GM23338 (cell line): Measurements from ENCODE around the gene TMEM165. TPM values are rescaled to one million over a fixed set of nuclear protein-coding genes. Genes with fewer than 3 reads are reported as not detected.

Experiments used
- ATAC-seq: fragments of 200-7000 bp; cut with Tn5 transposase; 3 replicates; pipeline ENCODE4 v1.9.1; 2020
- DNase-seq: peaks from one replicate; pipeline ENCODE4 v3.0.0-alpha.2; 2015; ENCODE audit warnings: low spot score
- H2AFZ ChIP-seq: fragments of 200-600 bp; sonication (generic); 2 replicates; pipeline ENCODE4 v1.8.0; 2016; ENCODE audit warnings: antibody characterized with exemption, mild to moderate bottlenecking, moderate library complexity
- H3F3A ChIP-seq: fragments of 200-600 bp; sonication (generic); replicated peaks from 2 replicates; pipeline ENCODE4 v1.8.0; 2017; ENCODE audit warnings: antibody characterized with exemption, mixed run types, low read depth
- H3K27ac ChIP-seq: fragments of 200-600 bp; sonication (generic); 2 replicates; pipeline ENCODE4 v1.6.1; 2016; ENCODE audit warnings: low read depth
- H3K27me3 ChIP-seq: fragments of 200-600 bp; sonication (generic); 2 replicates; pipeline ENCODE4 v1.8.0; 2016; ENCODE audit warnings: mild to moderate bottlenecking, mixed run types, moderate library complexity; ENCODE audit not compliant: insufficient read depth
- H3K36me3 ChIP-seq: fragments of 200-600 bp; sonication (generic); 2 replicates; pipeline ENCODE4 v1.8.0; 2016; ENCODE audit warnings: mild to moderate bottlenecking; ENCODE audit not compliant: insufficient read depth
- H3K4me1 ChIP-seq: fragments of 200-600 bp; sonication (generic); 2 replicates; pipeline ENCODE4 v1.8.0; 2016; ENCODE audit warnings: mild to moderate bottlenecking, moderate library complexity; ENCODE audit not compliant: insufficient read depth
- H3K4me2 ChIP-seq: fragments of 200-600 bp; sonication (generic); 2 replicates; pipeline ENCODE4 v1.7.1; 2017; ENCODE audit warnings: mixed run types
- H3K4me3 ChIP-seq: fragments of 200-600 bp; sonication (generic); 2 replicates; pipeline ENCODE4 v1.6.1; 2016; ENCODE audit warnings: mixed run types
- H3K79me2 ChIP-seq: fragments of 200-600 bp; sonication (generic); replicated peaks from 2 replicates; pipeline ENCODE4 v1.8.0; 2017; ENCODE audit warnings: mild to moderate bottlenecking; ENCODE audit not compliant: insufficient read depth
- H3K9me2 ChIP-seq: fragments of 200-600 bp; sonication (generic); 2 replicates; pipeline ENCODE4 v1.8.0; 2017; ENCODE audit not compliant: insufficient read depth
- H4K20me1 ChIP-seq: fragments of 200-600 bp; sonication (generic); replicated peaks from 2 replicates; pipeline ENCODE4 v1.8.0; 2017; ENCODE audit warnings: mild to moderate bottlenecking; ENCODE audit not compliant: insufficient read depth
- H3K27ac Mint-ChIP-seq: 2 replicates; pipeline ENCODE4 v1.8.0; 2020; ENCODE audit warnings: inconsistent platforms, mild to moderate bottlenecking, moderate library complexity, mixed read lengths
- H3K27me3 Mint-ChIP-seq: 3 replicates; pipeline ENCODE4 v1.8.0; 2022; ENCODE audit warnings: low read depth, mild to moderate bottlenecking, moderate library complexity, mixed read lengths, inconsistent platforms; ENCODE audit not compliant: insufficient read depth, poor library complexity
- H3K36me3 Mint-ChIP-seq: 3 replicates; pipeline ENCODE4 v1.8.0; 2021; ENCODE audit warnings: low read depth, mild to moderate bottlenecking, inconsistent platforms, moderate library complexity, mixed read lengths
- H3K4me1 Mint-ChIP-seq: 3 replicates; pipeline ENCODE4 v1.8.0; 2020; ENCODE audit warnings: mild to moderate bottlenecking, inconsistent platforms, mixed read lengths
- H3K4me3 Mint-ChIP-seq: 3 replicates; pipeline ENCODE4 v1.8.0; 2021; ENCODE audit warnings: moderate library complexity, mild to moderate bottlenecking, inconsistent platforms, mixed read lengths
- H3K9me3 Mint-ChIP-seq: 3 replicates; pipeline ENCODE4 v1.8.0; 2020; ENCODE audit warnings: moderate library complexity, mild to moderate bottlenecking, inconsistent platforms, mixed read lengths
- CTCF ChIP-seq, 2 experiments: fragments of 200-600 bp in 1 of 2; sonication (generic) in 1 of 2; conservative IDR thresholded peaks; 2 replicates each; pipeline versions ENCODE4 v1.5.1 to v1.6.1; 2016 to 2017; ENCODE audit warnings: antibody characterized with exemption in 2 of 2, low read depth in 2 of 2, mild to moderate bottlenecking in 2 of 2, moderate library complexity in 1 of 2
- ETS1 ChIP-seq: IDR thresholded peaks from 2 replicates; pipeline ENCODE4 v1.6.1; 2016; ENCODE audit warnings: antibody characterized with exemption
- EZH2 ChIP-seq: fragments of 200-600 bp; sonication (generic); IDR thresholded peaks from one replicate; pipeline ENCODE4 v1.8.0; 2017; ENCODE audit warnings: antibody characterized with exemption, mild to moderate bottlenecking, low read depth; ENCODE audit not compliant: unreplicated experiment
- JUNB ChIP-seq: IDR thresholded peaks from one replicate; pipeline ENCODE4 v1.6.1; 2016; ENCODE audit warnings: antibody characterized with exemption; ENCODE audit not compliant: unreplicated experiment
- ZNF114 ChIP-seq: fragments of 250-450 bp; sonication (Bioruptor Pico); IDR thresholded peaks from 2 replicates; pipeline ENCODE4 v1.5.0; 2020; ENCODE audit warnings: mild to moderate bottlenecking, moderate library complexity
- polyA plus RNA-seq: library from polyadenylated mRNA; unstranded; fragments of >200 nt; fragmentation: Nextera tagmentation; extraction: Ambion mirVana; gene quantifications from 2 replicates; pipeline ENCODE4 v1.2.1, GENCODE V29; 2016
- total RNA-seq: library from RNA; depleted of rRNA; stranded (reverse); fragments of >200 nt; shearing (Covaris generic); gene quantifications from 2 replicates; pipeline ENCODE4 v1.2.3, GENCODE V29; 2014

TMEM165 gene
- total and polyA plus RNA-seq, 2 experiments from 2014 or later: 125 to 171 TPM

GRCh38 chr4:55444827-55445226 lies 49.1 kb downstream of the TMEM165 start:
- Mint-ChIP-seq H3K27me3 (no peaks in the 10 kb centered on the region), H3K4me3 (no peak overlapping the region), H3K9me3 (no peaks in the 10 kb centered on the region), H3K36me3 (peaks cover 40% of the 10 kb centered on the region), H3K4me1 (no peaks in the 10 kb centered on the region), H3K27ac (no peak overlapping the region)
- 0 out of 2 replicates have a peak, but pooled peaks cover 3% of the 10 kb centered on the region for H4K20me1 ChIP-seq
- no peak for ATAC-seq
- H3K4me3 ChIP-seq: no peak overlapping the region
- H3K79me2 ChIP-seq: no peaks in the 10 kb centered on the region
- H3K4me1 ChIP-seq: no peaks in the 10 kb centered on the region
- H3K4me2 ChIP-seq: no peak overlapping the region
- H3K36me3 ChIP-seq: peaks cover 42% of the 10 kb centered on the region
- DNase-seq: no peak
- H3K27ac ChIP-seq: no peak overlapping the region
- no peaks in the 10 kb centered on the region for H3F3A ChIP-seq
- H3K27me3 ChIP-seq: no peaks in the 10 kb centered on the region
- TF ChIP-seq CTCF (conservative IDR thresholded peaks at IDR 0.05; ENCODE audit: low read depth in 2 of 2): peak in 1 of 2 experiments; percentile 61; a peak in 3 of 4 replicates
- TF ChIP-seq ETS1: no peak
- H3K9me2 ChIP-seq: no peaks in the 10 kb centered on the region
- H2AFZ ChIP-seq: no peak overlapping the region

GRCh38 chr4:55445921-55446577 lies 50.3 kb downstream of the TMEM165 start:
- H3K4me2 ChIP-seq: no peak overlapping the region
- no peaks in the 10 kb centered on the region for H3K4me1 ChIP-seq
- Mint-ChIP-seq H3K9me3 (no peaks in the 10 kb centered on the region), H3K4me3 (no peak overlapping the region), H3K4me1 (no peaks in the 10 kb centered on the region), H3K27ac (no peak overlapping the region; the same call in 1 of the 2 replicates), H3K36me3 (peaks cover 41% of the 10 kb centered on the region), H3K27me3 (no peaks in the 10 kb centered on the region)
- H3F3A ChIP-seq: no peaks in the 10 kb centered on the region
- H3K79me2 ChIP-seq: no peaks in the 10 kb centered on the region
- H3K4me3 ChIP-seq: no peak overlapping the region
- 0 out of 2 replicates have a peak, but pooled peaks cover 3% of the 10 kb centered on the region for H4K20me1 ChIP-seq
- no peak overlapping the region for H2AFZ ChIP-seq
- TF ChIP-seq ZNF114 (CRISPR knock-in tag) (no peak), EZH2 (no peak), JUNB (no peak), CTCF (conservative IDR thresholded peaks at IDR 0.05; ENCODE audit: low read depth in 2 of 2) (0 out of 4 replicates have a peak, but pooled peaks of 1 of the 2 experiments have one; percentile 9)
- DNase-seq (no peak), ATAC-seq (no peak)
- H3K27me3 ChIP-seq: no peaks in the 10 kb centered on the region
- peaks cover 42% of the 10 kb centered on the region for H3K36me3 ChIP-seq
- H3K9me2 ChIP-seq: no peaks in the 10 kb centered on the region
- H3K27ac ChIP-seq: no peak overlapping the region
